GM20000 (cell line): ENCODE data around the gene CCDC106.

Experiments used
- DNase-seq: peaks from one replicate; pipeline ENCODE4 v3.0.0; 2012; ENCODE audit warnings: low spot score
- CTCF ChIP-seq: IDR thresholded peaks from 2 replicates; pipeline ENCODE4 v1.5.1; 2012; ENCODE audit warnings: mild to moderate bottlenecking, control low read depth; ENCODE audit errors: extremely low read depth, missing control alignments

Gene CCDC106

GRCh38 chr19:55614711-55615542, 33.1 kb upstream of the CCDC106 start:
- no peak for TF ChIP-seq CTCF
- DNase-seq: no peak

GRCh38 chr19:55615543-55616394, 32.2 kb upstream of the CCDC106 start:
- DNase-seq: no peak
- TF ChIP-seq CTCF: no peak

- no peak for DNase-seq
- no peak for TF ChIP-seq CTCF
These were observed 31.6 kb upstream of the CCDC106 start for GRCh38 chr19:55616395-55616875.

- no peak for TF ChIP-seq CTCF
- DNase-seq: no peak
These were observed 30.6 kb upstream of the CCDC106 start for GRCh38 chr19:55617426-55617825.

- no peak for TF ChIP-seq CTCF
- DNase-seq: no peak
These were observed 29.6 kb upstream of the CCDC106 start for GRCh38 chr19:55618426-55618825.

- no peak for TF ChIP-seq CTCF
- no peak for DNase-seq
These were observed 28.7 kb upstream of the CCDC106 start for GRCh38 chr19:55619286-55619685.
